GM21723 (cell line): ENCODE measurements around the gene PDK2.

ENCODE experiments used
- ATAC-seq: cut with Tn5 transposase; IDR thresholded peaks from one replicate; pipeline ENCODE4 v1.9.1; 2021; ENCODE audit warnings: mild to moderate bottlenecking, moderate library complexity; ENCODE audit not compliant: unreplicated experiment

PDK2 gene

DNA sequence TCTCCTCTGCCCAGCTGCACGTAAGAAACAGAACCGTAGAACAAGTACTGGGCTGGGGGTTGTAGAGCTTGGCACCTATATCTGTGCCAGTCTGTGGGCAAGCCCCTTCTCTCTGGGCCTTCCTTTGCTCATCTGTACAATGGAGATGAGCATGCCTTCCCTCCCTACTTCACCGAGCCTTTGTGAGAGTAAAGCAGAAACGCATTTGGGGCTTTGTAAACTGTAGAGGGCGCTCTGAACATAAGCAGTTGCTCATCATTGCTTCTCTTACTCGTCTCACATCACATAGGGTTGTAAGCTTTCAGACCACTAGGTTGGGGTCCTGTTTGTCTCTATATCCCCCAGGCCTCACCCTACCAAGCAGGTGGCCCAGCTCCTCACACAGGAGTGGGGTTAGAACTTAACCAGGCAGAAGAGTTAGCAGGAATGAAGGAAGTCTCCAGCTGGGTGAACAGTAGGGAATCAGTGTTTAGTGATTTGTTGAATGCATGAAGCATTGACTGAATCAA, 19.8 kb downstream of the PDK2 start:
- ATAC-seq, result no peak

DNA sequence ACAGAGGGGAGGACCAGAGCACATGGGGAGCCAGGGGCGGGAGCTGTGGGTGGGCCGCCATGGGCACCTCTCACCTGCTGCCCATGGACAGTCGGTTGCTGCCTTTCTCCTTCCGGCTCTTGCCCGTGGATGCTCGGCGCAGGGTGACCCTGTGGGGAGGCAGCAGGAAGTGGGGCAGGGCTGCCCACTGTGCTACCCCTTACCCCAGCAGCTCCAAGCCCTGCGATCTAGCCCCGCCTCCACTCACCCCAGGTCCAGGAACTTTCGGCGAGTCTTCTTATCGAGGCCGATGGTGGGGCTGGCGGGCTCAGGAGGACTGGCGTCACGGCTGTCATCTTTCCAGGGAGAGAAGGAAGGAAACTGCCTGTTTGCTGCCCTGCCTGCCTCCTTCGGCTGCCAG, 20.6 kb downstream of the PDK2 start:
- ATAC-seq, result no peak

DNA sequence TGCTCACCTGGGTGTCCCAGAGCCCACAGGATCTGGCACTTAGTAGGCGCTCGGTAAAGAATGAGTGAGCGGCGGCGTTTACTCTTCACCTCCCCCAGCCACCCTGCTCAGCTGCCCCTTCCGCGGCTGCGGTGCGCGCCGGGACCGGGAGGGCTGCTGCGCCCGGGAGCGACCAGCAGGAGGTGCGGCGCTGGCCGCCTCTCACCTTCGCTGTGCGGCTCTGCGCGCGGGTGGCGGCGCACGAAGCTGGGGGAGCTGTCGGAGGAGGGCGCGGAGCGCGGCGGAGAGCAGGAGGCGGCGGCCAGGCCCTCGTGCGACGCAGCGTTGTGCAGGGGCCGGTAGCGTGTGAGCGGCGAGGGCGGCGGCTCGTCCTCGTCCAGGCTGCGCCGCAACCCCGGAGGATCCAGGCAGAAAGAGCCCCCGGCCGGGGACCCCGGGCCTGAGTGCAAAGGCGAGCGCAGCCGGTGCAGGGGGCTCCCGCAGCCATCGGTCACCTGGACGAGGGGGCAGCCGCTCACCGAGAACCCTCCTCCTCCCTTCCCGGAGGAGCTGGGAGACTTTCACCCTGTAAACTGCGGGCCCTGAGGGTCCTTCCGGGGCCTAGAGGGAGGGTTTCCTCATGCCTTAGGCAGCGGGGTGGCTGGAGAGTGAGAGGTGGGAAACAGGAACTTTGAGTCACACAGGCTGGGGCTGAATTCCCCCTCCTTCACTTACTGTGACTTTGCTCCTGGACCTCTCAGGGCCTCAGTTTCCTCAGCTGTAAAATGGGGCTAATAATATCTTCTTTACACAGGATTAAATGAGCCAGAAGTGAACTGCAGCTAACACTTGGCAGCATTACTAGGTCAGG, 22.3 kb downstream of the PDK2 start:
- no peak for ATAC-seq

DNA sequence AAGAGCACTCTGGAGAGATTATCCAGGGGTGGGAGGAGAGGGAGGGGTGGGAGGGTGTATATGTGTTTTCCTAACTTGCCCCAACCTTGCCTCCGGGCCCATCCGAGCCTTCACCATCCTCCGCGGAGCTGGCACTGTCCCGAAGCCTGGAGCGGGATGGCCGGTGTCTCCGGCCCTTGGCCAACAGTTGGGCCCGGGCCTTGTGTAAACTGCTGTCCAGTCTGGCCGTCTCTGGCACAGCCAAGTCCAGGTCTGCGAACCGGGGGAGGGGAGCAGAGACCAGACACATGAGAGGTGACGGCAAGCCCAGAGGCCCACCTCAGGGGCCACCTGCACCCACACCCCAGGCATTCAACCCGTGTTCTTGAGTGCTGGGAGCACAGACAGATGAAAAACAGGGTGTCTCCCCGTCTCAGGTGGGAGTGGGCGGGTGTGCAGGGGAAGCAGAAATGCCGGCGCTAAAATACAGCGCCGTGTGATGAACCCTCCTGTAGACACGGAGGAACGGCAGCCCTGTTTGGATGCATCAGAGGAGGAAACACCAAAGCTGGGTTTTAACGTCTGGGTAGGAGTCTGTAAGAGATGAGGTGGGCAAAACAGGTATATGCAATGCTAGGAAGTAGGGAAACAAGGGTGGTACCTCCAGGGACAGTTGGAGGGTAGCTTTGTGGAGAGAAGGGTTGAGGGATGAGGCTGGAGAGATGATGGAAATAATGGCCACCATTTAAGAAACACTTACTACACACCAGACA, 23.1 kb downstream of the PDK2 start:
- ATAC-seq, result no peak

DNA sequence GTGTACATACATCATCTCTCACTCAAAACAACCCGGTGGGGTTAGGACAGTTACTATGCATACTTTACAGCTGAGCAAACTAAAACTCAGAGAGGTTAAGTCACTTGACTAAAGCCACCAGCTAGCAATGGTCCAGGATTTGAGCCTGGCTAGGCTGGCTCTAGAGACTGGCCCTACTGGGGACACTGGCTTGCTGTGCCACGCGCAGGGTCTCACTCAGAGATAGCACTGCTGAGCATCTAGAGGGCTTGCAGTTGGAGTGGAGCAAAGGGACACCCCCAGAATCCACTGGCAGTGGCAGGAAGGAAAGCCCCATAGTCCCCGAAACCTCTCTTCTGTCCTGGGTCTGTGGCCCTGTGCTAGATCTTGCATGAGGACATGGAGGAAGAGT, 23.7 kb downstream of the PDK2 start:
- ATAC-seq, result no peak

DNA sequence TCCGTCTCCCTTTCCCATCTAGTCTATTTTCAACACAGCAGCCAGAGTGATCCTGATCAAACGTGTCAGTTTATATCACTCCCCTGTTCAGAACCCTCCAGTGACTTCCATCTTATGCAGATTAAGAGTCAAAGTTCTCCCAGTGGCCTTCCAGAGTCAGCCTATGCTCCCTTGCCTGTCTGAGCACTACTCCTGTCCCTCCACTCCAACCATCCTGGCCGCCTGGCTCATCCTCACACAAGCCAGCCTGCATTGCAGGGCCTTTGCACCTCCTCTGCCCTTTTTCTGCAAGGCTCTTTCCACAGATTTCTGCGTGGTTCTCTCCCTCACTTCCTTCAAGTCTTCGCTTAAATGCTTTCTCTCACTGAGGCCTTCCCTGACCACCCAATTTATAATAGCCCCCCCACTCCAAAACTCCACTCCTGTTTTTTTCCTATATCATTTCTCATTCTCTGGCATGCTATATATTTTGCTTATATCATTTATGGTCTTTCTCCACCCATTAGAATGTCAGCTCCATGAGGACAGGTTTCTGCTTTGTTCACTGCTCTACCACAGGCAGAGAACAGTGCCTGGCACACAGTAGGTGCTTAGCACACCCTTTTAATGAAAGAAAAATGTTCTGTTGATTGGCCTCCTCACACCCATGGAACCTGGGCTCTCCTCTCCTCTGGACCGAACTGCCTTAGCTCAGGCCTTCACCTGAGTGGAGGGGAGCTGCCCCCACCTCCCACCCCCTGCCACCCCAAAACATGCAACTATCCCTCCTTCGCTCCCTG, 25.5 kb downstream of the PDK2 start:
- no peak for ATAC-seq

DNA sequence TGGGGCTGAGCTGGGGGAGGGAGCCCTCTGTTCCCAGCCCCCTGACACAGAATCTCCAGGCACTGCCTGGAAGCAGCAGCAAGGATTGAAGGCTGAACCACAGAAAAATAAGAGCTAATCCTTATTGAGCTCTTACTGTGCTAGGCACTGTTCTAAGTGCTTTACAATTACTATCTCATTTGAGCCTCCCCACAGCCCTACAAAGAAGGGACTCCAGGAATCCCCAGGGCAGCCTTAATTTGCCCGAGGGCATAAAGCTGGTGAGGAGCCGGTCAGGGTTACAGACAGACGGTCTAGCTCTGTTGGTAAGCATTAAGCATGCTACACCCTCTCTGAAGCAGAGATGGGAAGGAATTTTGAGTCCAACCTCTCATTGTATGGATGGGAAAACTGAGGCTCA, 27.8 kb downstream of the PDK2 start:
- no peak for ATAC-seq

DNA sequence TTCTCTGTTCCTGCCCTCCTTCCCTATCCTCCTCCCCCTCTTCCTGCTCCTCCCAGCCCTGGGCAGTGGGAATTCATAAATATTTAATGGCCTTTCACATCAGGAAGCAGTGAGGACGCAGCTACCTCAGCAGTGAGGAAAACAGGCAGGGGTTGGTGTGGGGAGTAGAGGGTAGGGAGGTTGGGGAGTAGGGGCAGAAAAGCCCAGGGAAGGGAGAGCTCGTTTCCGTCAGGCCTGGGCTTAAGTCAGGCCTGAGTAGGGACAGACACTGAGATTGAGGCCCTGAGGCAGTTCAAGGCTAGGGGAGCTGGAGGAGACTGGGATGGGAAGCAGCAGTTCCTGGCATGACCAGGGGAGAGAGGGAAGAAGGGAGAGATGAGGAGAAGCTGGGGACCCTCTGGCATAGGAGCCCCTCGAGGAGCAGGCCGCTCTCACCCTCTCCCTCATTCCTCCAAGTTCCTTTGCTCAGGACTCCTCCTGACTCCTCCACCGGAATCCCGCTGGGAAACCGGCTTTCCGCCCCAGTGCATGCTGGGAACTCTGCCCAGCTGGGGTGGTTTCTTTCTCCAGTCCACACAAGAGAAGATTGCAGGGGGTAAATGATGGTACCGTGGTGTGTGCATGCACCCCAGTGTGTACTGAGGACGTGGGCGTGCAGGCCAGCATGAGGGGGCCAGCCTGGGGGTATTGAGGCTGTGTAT, 28.6 kb downstream of the PDK2 start:
- ATAC-seq, result no peak

DNA sequence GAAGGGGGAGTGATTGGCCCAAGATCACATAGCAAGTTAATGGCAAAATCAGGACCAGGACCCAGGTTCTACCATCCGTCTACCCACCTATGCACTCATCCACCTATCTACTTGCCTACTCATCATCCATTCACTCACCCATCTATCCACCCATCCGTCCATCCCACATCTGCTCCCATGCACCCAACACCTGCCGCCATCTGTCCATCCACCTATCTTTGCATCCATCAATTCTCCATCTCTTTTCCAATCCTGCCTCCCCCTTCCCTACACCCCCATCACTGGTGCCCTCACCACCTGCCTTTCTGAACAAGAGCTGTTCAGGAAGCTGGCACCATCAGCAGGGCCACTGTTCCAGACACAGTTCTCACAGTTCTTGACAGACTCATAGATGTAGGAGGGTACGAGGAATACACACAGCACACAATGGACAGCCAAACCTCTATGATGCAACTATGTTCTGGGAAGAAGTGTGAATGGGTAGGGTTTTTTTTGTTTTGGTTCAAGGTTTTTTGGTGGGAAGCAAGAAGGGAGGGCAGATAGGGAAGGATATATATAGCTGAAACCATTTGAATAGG, 30.4 kb downstream of the PDK2 start:
- no peak for ATAC-seq

DNA sequence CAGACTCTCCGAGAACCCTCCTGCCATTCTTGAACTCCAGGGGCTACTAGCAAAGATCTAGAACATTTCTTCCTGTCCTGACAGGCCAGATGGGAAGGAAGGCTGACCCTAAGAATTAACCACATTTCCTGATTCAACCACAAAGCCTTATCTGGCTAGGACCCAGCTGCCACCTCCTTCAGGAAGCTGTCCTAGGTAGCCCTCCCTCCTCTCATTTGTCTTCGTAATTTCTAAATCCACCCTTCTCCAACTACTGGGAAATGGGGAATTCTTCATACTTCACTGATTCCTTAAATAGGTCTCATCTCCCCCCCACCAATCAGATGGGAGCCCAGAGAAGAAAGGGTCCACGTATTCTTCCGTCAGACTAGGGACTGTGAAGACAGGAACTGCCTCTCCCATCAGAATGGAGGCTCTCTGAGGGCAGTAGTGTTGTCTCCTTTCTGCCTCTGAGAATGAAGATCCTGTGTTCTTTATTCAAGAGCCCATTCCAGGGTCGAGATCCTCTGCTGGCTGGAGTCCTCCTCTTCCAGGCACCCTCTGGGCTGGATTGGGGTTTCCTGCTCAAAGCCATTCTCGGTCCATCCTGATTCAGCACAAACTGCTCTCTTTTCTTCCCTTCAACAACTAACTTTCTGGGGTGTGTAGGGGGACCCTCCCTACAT, 32.7 kb downstream of the PDK2 start:
- no peak for ATAC-seq

DNA sequence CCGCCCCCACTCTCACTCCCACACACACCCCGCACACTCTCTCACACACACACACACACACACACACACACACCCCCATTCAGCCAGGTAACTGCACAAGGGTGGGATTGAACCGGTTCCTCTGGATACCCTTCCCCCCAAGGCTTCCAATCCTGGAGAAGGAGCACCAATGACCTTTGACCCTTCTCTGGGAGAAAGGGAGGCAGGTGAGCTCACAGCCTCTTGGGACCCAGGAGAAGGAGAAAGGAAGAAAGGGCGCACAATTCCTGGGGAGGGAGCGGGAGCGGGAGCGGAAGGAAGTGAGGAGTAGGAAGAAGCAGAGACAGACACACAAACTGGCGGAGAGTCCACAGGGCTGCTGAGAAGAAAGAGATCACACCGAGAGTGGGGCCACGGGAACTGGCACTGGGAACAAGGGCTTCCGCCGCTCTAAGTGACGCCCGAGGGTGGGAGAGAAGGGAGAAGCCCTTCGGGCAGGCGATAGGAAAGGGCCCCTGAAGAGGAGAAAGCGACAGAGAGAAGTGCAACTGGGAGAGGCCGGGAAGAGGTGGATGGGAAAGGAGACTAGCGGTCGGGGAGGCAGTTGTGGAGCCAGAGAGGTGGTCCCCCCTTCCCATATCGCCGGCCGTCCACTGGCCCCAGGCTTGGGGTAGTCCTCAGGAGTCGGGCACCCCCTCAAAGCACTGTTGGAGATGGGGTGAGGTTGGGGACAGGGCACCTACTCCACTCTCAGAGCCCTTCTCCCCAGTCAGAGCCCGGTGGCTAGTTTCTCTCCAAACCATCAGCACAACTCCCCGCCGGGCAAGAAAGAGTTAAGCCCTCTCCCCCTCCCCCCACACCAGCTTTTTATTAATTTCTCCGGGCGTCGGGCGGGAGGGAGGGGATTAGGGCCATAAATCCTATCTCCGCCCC, 33.5 kb downstream of the PDK2 start:
- ATAC-seq, result no peak

DNA sequence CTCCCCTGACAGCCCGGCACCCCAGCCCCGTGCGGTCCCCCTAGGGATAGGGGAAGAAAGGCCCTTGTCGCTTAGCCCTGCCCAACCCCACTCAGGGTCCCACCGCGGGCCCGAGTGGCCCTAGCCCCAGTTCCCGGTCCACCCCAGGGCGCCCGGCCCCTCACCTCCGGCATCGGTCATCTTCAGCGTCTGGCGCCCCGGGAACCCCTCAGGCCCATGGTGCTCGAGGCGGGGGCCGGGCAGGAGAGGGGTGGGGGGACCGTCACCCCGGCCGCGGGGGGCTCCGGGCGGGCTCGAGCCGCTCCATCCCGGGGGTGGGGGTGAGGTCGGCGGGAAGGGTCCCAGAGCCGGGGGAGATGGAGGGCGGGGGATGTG, 34.2 kb downstream of the PDK2 start:
- no peak for ATAC-seq

DNA sequence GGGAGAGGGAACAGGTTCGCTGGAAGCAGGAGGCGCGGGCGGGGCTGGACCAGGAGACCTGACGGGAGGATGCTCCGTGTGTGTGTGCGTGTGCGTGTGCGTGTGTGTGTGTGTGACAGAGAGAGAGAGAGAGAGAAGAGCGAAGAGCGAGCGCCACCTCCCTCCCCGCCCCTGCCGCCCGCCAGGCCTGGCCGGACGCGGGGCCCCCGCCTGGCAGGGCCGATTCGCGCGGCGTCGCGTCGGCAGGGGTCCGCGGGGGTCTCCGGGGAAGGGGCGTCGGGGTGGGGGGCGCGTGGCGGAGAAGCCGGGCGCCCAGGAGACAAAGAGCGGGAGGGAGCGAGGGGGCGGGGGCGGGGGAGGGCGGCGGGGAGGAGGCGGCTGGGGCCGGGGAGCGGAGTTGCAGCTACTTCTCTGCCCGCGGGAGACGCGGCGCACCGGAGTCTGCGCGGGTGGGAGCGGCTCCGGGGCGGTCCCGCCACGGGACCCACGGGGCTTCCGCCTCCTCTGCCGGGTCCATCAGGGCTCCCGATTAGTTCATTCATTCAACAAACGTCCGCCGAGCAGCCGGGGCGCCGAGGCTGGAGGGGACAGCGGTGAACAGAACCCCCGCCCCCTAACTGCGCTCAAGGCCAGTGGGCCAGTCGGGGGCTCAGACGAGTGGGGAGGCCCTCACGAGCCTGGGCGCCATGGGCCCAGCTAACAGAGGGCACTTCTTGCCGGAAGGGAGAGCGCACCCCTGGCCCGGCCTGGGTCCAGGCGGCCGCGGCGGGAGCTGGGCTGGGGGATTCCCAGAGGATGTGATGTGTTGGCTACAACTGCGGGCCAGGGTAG, 34.8 kb downstream of the PDK2 start, which contains the start of gene SAMD14:
Gene SAMD14, minus strand, starts transcription at position 433 of the 831 bp plus-strand sequence. CDS start 5,201 bp downstream, outside the sequence.
- no peak for ATAC-seq

DNA sequence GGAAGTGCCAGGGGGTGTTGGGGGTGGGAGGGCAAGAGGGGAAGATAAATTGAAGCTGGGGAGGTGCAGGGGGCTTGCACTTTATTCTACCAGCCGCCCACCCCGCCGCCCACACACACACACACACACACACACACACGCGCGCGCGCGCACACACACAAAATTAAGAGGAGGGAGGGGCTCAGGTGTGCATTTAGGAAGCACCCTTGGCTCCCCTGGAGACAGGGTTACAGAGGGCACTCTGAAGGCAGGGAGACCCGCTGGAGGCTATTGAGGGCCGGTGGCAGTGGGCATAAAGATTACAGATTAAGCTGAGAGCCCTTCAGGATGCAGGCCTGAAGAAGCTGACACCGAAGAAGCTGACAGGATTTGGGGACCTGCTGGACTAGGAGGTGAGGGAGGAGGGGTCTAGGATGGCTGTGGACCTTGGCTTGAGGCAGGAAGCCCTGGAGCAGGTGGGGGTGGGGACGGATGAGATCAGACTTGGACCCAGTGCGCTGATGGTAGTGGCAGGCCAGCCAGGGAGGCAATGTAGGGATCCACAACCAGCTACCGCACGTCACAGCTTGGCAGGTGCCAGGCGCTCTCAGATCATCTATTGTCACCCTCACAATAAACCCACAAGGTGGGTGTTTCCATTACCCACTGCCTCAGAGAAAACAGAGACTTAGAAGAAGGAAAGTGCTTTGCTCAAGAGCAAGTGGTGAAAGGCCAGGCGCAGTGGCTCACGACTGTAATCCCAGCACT, 35.6 kb downstream of the PDK2 start:
- no peak for ATAC-seq

DNA sequence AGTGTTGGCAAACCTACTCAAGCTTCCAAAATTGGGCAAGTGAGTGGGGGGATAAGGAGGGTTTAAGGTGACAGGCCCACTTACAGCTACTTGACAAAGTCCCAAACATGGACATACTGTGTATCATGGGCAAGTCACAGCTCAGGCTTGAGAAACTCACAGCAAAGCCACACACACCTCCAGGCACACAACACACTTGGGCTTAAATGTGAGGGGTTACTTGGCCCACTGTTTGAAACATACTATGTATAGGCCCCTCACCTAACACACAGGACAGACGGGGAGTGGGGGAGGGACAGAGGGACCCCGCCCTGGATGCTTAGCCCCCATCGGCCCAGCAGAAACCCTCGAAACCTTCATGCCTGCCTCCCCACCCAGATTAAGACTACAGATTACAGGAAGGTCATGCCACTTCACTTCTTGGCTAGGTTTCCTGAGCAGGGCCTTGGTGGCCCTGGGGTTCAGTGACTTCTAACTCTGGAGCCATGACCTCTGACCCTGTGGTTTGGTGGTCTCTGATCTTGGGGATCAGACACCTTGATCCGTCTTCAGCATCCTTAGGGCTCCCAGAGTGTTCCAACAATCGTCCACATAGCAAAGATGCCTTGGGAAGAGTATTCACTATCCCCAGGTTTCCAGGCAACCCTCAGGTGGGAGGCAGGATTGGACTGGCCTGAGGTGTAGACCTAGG, 37.1 kb downstream of the PDK2 start:
- ATAC-seq, result no peak

DNA sequence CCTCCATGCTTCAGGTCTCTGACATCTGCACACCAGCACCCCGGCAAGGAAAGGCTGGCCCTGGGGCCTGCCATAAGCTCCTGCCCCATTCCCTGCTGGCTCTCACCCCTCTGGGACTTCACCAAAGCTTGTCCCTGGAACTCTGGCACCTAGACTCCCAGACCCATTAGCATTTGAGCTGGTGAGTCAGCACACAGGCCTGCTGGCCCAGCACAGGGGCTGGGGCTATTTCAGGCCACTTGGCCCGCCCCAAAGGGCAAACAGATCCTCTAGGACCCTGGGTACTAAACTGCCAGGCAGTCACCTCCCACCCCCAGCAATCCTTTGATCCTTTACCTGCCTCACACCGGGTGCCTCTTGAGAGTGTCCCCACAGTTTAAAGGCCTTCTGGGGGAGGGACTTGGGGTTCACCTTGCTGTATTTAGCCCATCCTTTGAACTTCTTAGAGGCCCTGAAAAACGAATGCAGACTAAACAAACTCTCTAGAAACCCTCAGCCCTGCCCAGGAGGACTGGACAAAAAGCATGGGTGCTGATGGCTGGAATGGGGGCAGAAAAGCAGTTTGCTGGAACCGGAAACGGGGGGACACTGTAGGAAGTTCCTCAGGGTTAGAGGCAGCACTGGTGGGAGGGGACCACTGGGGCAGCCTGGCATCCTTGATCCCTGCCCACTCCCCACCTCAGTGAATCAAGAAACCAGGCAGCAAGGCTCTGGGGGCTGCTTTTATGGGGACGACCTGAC, 38.0 kb downstream of the PDK2 start:
- ATAC-seq, result no peak
